NCI-H2171 (cell line): ENCODE results near the gene MACROH2A2.
A peak's percentile ranks its signal among the peaks of the same experiment; 100 is the strongest.

Experiments
- DNase-seq: peaks from one replicate; lab custom pipeline; 2025; lab: John Stamatoyannopoulos, UW

The MACROH2A2 gene

GRCh38 chr10:70130878-70131559 is 78.4 kb downstream of the MACROH2A2 start:
- no peak for DNase-seq

GRCh38 chr10:70131560-70131937 is 78.9 kb downstream of the MACROH2A2 start:
- no peak for DNase-seq

- no peak for DNase-seq
These were observed 79.7 kb downstream of the MACROH2A2 start, which contains the start of gene AIFM2 for GRCh38 chr10:70132098-70133029. Gene AIFM2 (minus strand): TSS chr10:70132825. CDS start chr10:70124084, 8,741 bp downstream.

GRCh38 chr10:70135046-70135445 is 82.4 kb downstream of the MACROH2A2 start:
- DNase-seq: no peak

GRCh38 chr10:70135684-70136083 is 83.0 kb downstream of the MACROH2A2 start:
- no peak for DNase-seq

- DNase-seq: no peak
These were observed 84.5 kb downstream of the MACROH2A2 start for GRCh38 chr10:70137135-70137534.

GRCh38 chr10:70137927-70138883 is 85.6 kb downstream of the MACROH2A2 start:
- DNase-seq: no peak

GRCh38 chr10:70139151-70139996 is 86.7 kb downstream of the MACROH2A2 start:
- DNase-seq: no peak

- no peak for DNase-seq
These were observed 87.3 kb downstream of the MACROH2A2 start for GRCh38 chr10:70139997-70140250.

GRCh38 chr10:70140297-70140696 is 87.7 kb downstream of the MACROH2A2 start:
- no peak for DNase-seq

- no peak for DNase-seq
These were observed 89.9 kb downstream of the MACROH2A2 start for GRCh38 chr10:70142555-70142954.

- DNase-seq: no peak
These were observed 91.9 kb downstream of the MACROH2A2 start for GRCh38 chr10:70144372-70145110.

- no peak for DNase-seq
These were observed 92.6 kb downstream of the MACROH2A2 start for GRCh38 chr10:70145166-70145665.

GRCh38 chr10:70145666-70146488 is 93.2 kb downstream of the MACROH2A2 start:
- DNase-seq: peak; percentile 42

- DNase-seq: peak; percentile 93
These were observed 94.0 kb downstream of the MACROH2A2 start, which contains the start of gene TYSND1 for GRCh38 chr10:70146489-70147258. Gene TYSND1 (minus strand): TSS chr10:70146700. CDS start chr10:70146586, 114 bp downstream.

GRCh38 chr10:70147259-70147625 is 94.6 kb downstream of the MACROH2A2 start:
- DNase-seq: no peak

GRCh38 chr10:70148516-70148915 is 95.9 kb downstream of the MACROH2A2 start:
- no peak for DNase-seq

GRCh38 chr10:70155255-70155838 is 102.7 kb downstream of the MACROH2A2 start:
- DNase-seq: no peak
